GM21367 (cell line): Measurements from ENCODE around the gene ZNF777.
"Not testable (repeated sequence)": the region's sequence is repeated elsewhere in the genome, so short reads cannot be mapped to it uniquely, and the experiment has no call there.

Experiments
- ATAC-seq: cut with Tn5 transposase; IDR thresholded peaks from one replicate; pipeline ENCODE4 v1.9.1; 2021; ENCODE audit not compliant: unreplicated experiment

Gene ZNF777

DNA sequence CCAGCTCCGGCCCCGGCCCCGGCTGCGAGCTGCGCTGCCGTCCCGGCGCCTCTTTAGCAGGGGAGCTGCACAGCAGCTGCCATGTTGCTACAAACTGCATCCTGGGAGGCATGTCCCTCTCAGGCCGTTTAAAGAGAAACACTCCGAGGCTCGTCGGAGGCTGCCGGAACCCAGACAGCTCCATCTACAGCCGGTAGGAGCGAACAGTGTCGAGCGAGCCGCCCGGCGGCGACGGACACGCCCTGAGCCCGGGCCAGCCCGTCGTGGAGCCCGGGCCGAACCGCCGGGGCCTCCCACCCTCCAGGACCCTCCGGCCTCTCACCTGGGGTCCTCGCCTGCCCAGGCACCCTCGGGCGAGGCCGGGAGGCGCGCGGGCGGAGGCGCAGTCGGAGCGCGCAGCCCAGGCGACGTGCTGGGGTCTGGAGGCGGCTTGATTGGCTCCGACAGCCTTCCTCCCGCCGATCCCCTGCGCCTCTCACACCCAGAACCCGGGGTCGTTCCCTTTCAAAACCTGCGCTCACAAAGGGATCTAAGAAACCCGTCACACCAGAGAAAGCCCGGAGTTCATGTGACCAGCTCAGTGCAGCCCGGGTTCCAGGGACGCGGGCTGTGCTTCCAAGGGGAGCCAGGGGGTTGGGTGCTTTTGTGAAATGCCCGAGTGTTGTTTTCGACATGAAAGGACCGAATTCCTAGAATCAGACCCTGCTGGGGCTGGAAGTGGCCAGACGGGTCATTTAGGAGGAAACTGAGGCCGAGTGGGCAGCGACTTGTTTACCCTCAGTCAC lies at the start of gene ZNF777:
Gene ZNF777, minus strand, starts transcription at position 570 of the 785 bp plus-strand sequence. CDS start 5,040 bp downstream, outside the sequence.
- peak; percentile 93 for ATAC-seq

- ATAC-seq, result no peak
These were observed 49.4 kb upstream of the ZNF777 start for GRCh38 chr7:149510248-149510647.

GRCh38 chr7:149509774-149510173 lies 48.9 kb upstream of the ZNF777 start:
- ATAC-seq, result no peak

DNA sequence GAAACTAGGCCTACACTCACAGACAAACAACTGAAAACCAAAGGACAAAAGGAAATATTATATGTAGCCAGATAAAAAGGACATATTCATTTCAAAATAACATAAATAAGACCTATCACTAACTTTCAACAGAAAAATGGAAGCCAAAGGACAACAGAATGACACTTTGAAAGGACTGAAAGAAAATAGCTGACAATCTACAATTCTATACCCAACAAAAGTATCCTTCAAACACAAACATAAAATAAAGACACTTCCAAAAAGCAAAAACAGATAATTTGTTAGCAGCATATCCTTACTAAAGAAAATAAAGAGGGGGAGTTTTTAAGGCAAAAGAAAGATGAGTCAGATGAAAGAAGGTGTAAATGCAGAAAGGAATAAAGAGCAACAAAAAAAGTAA lies 44.7 kb upstream of the ZNF777 start:
- no peak for ATAC-seq

DNA sequence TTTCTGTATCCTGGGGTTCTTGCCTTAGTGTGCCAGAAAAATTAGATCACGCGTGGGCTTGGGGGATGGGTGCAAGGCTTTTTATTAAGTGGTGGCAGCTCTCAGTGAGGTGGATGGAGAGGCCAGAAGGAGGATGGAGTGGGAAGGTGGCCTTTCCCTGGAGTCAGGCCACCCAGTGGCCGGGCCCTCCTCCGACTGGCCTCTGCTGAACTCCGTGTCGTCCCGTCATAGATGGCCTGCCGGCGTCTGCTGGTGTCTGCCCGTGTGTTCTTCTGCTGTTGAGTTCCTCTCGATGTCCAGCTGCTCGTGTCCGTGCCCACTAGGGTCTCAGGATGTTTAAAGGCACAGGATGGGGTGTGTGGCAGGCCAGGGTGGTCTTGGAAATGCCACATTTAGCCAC lies 40.8 kb upstream of the ZNF777 start:
- no peak for ATAC-seq

- no peak for ATAC-seq
These were observed 40.0 kb upstream of the ZNF777 start for GRCh38 chr7:149500910-149501309.

GRCh38 chr7:149500201-149500600 lies 39.3 kb upstream of the ZNF777 start:
- ATAC-seq, result no peak

DNA sequence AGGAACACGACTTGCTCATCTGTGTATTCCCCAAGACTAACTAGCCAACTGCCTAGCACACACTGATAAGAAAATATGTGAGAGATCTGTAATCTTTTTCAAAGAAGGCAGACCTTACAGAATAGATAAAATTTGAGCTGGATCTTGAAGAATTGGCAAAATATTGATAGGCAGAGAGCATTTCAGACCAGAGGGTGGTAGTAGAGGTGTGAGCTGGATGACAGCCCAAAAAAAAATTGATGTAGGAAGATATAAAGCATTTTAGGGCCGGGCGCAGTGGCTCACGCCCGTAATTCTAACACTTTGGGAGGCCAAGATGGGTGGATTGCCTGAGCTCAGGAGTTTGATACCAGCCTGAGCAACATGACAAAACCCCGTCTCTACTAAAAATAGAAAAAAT lies 37.9 kb upstream of the ZNF777 start:
- no peak for ATAC-seq

DNA sequence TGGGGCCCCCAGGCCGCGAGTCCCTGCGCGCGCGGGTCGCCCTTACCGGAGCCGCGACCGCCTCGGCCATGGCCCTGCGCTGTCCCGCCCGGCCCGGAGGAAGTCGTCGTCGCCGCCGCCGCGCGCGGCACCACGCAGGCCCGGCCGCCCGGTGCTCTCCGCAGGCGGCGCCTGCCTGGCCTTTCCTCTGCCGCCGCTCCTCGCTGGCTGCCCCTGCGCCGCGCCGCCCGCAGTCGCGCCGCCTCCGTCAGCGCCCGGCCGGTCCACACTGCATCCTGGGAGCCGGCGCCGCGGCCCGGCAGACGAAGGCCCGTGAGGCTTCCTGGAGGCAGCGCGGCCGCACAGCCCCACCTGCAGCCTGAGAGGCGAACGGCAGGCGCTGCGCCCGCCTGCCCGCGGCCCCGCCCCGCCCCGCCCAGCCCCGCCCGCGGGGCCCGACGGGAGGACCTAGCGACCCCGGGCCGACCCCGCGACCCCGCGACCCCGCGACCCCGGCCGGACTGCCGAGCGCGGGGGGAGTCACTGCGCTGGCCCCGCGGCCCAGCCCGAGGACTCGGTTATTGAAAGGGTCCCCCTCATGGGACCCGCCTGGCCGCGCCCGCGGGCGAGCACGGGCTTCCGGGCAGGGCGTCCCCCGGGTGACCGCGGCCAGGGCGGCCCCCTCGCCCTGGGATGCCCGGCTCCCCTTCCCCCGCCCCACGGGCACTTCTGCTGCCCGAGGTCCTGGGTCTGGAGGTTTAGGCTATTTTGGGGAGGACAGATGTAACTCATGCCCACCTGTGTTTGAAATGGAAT lies 36.8 kb upstream of the ZNF777 start, which contains the start of gene ZNF746:
Gene ZNF746, minus strand, starts transcription at position 343 of the 795 bp plus-strand sequence. Its CDS starts 273 bp downstream, at position 70.
- peak; percentile 93 for ATAC-seq

DNA sequence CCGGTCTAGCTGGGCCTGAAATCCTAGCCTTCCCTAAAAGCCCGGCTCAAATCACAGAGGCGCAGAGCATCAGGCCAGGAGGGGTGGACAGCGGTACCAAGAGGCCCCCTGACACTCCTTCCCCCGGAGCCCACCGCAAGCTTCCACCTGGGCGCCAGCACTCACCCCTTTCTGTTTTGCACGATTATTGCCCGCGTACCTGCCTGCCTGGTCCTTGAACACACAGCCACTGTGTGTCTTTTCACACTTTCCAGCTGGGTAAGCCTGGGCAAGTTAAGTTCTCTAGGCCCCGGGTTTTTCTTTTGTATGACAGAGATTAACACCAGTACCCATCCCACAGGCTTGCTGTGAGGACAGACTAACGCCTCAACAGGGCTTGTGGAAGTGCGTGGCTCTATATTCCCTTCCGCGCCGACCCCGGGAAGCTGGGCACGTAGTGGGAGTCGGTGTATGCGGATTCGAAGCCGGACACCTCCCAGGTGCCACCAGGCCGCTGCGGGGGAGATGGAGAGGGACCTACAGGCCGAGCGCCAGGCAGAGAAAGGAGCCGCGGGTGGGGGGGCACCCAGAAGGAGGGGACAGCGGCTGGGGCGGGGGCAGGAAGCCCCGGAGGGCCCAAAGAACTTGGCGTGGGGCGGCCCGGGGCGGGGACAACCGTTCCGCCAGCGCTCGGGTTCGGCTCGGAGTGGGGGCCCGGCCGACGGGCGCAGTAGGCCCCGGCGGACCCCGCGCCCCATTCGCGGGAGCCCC lies 36.0 kb upstream of the ZNF777 start:
- ATAC-seq, result peak; percentile 18

DNA sequence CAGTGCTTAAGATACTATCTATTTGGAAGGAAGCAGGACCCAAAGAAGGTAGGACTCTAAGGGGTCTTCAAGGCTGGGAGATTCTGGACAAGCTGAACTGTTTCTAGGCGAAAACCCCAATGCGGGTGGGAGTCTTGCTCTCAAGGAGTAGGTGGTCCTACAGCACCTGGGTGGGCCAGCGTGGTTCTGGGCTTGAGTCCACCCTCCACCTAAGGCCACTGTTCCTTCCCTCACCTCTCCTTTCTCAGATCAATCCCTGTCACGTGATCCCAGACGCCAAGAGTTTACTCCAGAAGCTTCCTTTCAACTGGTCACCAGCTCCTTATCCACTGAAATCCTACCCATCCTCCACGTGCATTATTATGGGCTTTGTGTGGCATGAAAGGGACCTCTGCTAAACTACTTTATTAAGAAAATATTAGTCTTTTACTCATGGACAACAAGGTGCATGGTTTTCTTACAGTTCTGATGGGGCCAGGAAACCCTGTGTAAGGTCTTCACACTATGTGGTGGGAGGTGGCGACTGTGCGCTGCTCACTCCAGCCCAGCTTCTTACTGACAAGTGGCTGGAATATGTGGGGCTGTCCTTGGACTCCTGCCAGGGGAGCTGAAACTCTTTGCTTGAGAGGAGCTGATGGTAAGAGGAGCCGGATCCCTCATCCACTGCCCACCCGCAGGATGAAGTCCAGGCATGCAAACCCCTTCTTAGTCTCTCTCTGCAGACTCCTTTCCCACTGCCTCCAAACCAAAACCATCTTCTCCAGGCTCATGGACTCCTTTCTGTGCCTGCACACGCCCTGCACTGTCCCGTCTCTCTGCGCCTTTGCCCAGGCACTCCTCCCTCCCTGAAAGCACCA lies 35.2 kb upstream of the ZNF777 start:
- no peak for ATAC-seq

- no peak for ATAC-seq
These were observed 34.0 kb upstream of the ZNF777 start for GRCh38 chr7:149494738-149495368.

- ATAC-seq, result not testable (repeated sequence)
These were observed 33.1 kb upstream of the ZNF777 start for GRCh38 chr7:149493975-149494374.

GRCh38 chr7:149493366-149493765 lies 32.5 kb upstream of the ZNF777 start:
- ATAC-seq, result no peak

- ATAC-seq, result no peak
These were observed 29.4 kb upstream of the ZNF777 start for GRCh38 chr7:149490083-149490760.

DNA sequence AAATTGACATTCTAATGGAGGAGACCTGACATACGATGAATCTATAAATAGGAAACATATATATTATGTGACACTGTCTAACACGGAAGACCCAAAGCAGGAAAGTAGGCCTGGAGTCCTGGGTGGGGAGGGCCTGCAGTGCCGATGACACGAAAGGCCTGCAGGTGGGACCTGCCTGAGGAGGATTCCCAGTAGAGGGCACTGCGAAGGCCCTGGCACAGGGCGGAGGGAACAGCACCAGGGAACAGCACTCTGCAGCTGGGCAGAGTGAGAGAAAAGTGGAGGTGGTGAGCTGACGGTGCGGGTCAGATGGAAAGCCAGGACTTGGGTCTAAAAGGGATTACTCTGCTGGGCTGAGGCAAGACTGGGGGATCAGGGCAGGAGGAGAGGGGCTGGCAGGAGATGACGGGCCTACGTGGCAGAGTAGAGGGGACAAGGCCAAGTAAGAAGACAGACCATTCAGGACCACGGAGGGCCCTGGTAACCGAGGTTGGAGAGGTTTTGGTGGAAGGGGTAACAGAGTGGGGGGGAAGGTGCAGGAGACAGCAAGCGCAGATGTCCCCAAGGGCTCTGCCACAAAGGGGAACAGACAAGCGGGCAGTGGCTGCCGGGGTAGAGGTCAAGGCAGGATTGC lies 28.6 kb upstream of the ZNF777 start:
- ATAC-seq, result no peak

GRCh38 chr7:149479568-149479967 lies 18.7 kb upstream of the ZNF777 start:
- no peak for ATAC-seq

- ATAC-seq, result no peak
These were observed 17.9 kb upstream of the ZNF777 start for GRCh38 chr7:149478754-149479153.
